ENCODE measurements around the gene SCAMP2. TPM values are rescaled to one million over a fixed set of nuclear protein-coding genes. Genes with fewer than 3 reads are reported as not detected.

SCAMP2 gene
- total and polyA plus RNA-seq, 2 of the 13 experiments (the other 11 are each of a cell fraction or from before 2014, with no cell fraction given): 34.8 to 121 TPM

DNA sequence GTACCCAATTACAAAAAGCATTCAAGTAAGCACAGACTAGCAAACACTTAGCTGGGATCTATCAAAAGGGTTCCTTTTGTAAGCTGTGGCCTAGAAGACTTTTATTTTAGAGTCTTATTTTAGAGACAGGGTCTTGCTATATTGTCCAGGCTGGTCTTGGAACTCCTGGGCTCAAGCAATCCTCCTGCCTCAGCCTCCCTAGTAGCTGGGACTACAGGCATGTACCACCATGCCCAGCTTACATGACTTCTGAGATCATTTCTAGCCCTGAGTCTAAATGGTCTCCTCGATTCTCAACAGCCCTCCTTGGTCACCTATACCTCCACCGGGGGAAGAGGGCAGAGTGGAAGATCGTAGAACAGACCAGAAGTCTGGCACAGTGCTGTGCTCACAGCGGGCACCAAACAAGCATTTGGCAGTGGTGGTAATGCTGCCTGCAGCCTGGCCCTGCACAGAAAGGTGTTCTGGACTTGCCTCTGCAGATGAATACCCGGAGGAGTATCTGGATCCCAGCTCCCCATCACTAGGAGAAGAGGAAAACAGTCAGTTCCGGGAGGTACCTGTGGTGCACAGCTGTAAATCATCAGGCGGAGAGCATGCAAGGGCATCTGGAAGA lies 31.1 kb upstream of the SCAMP2 start:
- H3K79me2 ChIP-seq (ENCODE audit: insufficient read depth, low read length): peaks cover 16% of the 10 kb centered on the region
- BruUV-seq (replicated peaks): no TSS peak
- intact Hi-C loops (cut with micrococcal nuclease; ENCODE audit: unreplicated experiment) (no loop called here), in situ Hi-C loops (cut with HindIII; ENCODE audit: extremely low pct_ligation_motif_present, low pct_unique_long_range_greater_than_20kb) (no loop called here)
- no peaks in the 10 kb centered on the region for H3K9me3 ChIP-seq (ENCODE audit: low read length)
- no peak overlapping the region for H3K4me3 ChIP-seq (replicated peaks in 1 of 3; ENCODE audit: insufficient read depth in 1 of 3, low read depth in 2 of 3, low read length in 3 of 3)
- no peaks in the 10 kb centered on the region; a peak in 1 of 5 replicates for H3K27me3 ChIP-seq (ENCODE audit: control insufficient read depth in 1 of 2, insufficient read depth in 2 of 2, low read length in 2 of 2)
- CTCF ChIA-PET (ENCODE audit: low intra/inter-chr PET ratio, low total read pairs): no interaction called here
- FAIRE-seq: no peak
- H3K4me1 ChIP-seq (ENCODE audit: insufficient read depth, low read length): peaks cover 36% of the 10 kb centered on the region
- no peak overlapping the region for H3K9ac ChIP-seq (ENCODE audit: insufficient read depth, low read depth, low read length)
- POLR2A ChIA-PET: no interaction called here
- H3K36me3 ChIP-seq (replicated peaks in 1 of 2; ENCODE audit: control insufficient read depth in 1 of 2, insufficient read depth in 2 of 2, low read length in 2 of 2): peaks cover 17 to 47% of the 10 kb centered on the region in 2 experiments
- DNase-seq (ENCODE audit: low spot score): no peak
- H3K4me2 ChIP-seq (ENCODE audit: low read depth, low read length): no peak overlapping the region
- H2AFZ ChIP-seq (ENCODE audit: low read length): no peak overlapping the region
- no peak for TF ChIP-seq TCF7L2 (IDR thresholded peaks at IDR 0.05; ENCODE audit: low read depth, low read length)
- no peak for TF ChIP-seq FOXK2 (IDR thresholded peaks at IDR 0.05)
- peak; percentile 48; the same call in 1 of the 2 replicates for TF ChIP-seq ZNF121 (CRISPR knock-in tag; IDR thresholded peaks at IDR 0.05)
- no peak for TF ChIP-seq MTA1 (CRISPR knock-in tag; IDR thresholded peaks at IDR 0.05; ENCODE audit: borderline replicate concordance)
- TF ChIP-seq ZBTB26 (CRISPR knock-in tag; IDR thresholded peaks at IDR 0.05; ENCODE audit: borderline replicate concordance): no peak
- no peak for ATAC-seq
- H4K20me1 ChIP-seq (ENCODE audit: insufficient read depth, low read length): no peaks in the 10 kb centered on the region
- no peak overlapping the region for H3K27ac ChIP-seq (ENCODE audit: extremely low read length, insufficient read depth, low read length)
- 98% methylated on average over 6 of the region's 7 CpGs for WGBS (ENCODE audit: low lambda C conversion rate)

GRCh38 chr15:74903676-74904075 lies 30.5 kb upstream of the SCAMP2 start:
- ChIA-PET CTCF (ENCODE audit: low intra/inter-chr PET ratio, low total read pairs) (no interaction called here), POLR2A (no interaction called here)
- Histone ChIP-seq H3K36me3 (replicated peaks in 1 of 2; ENCODE audit: control insufficient read depth in 1 of 2, insufficient read depth in 2 of 2, low read length in 2 of 2) (peaks cover 17 to 50% of the 10 kb centered on the region in 2 experiments), H3K9ac (ENCODE audit: insufficient read depth, low read depth, low read length) (no peak overlapping the region), H3K4me2 (ENCODE audit: low read depth, low read length) (no peak overlapping the region), H3K27me3 (ENCODE audit: control insufficient read depth in 1 of 2, insufficient read depth in 2 of 2, low read length in 2 of 2) (no peaks in the 10 kb centered on the region; a peak in 1 of 5 replicates), H3K9me3 (ENCODE audit: low read length) (no peaks in the 10 kb centered on the region), H2AFZ (ENCODE audit: low read length) (no peak overlapping the region), H4K20me1 (ENCODE audit: insufficient read depth, low read length) (no peaks in the 10 kb centered on the region), H3K27ac (ENCODE audit: extremely low read length, insufficient read depth, low read length) (no peak overlapping the region), H3K79me2 (ENCODE audit: insufficient read depth, low read length) (peaks cover 16% of the 10 kb centered on the region), H3K4me1 (ENCODE audit: insufficient read depth, low read length) (peaks cover 32% of the 10 kb centered on the region), H3K4me3 (replicated peaks in 1 of 3; ENCODE audit: insufficient read depth in 1 of 3, low read depth in 2 of 3, low read length in 3 of 3) (no peak overlapping the region)
- ATAC-seq (no peak), FAIRE-seq (no peak), DNase-seq (ENCODE audit: low spot score) (no peak)
- TF ChIP-seq SAP130 (CRISPR knock-in tag; IDR thresholded peaks at IDR 0.05; ENCODE audit: low read depth) (no peak), ZNF362 (CRISPR knock-in tag; IDR thresholded peaks at IDR 0.05; ENCODE audit: borderline replicate concordance) (no peak), ZNF782 (CRISPR knock-in tag; IDR thresholded peaks at IDR 0.05; ENCODE audit: borderline replicate concordance) (no peak), STAG1 (CRISPR knock-in tag; IDR thresholded peaks at IDR 0.05) (no peak), KDM4B (CRISPR knock-in tag; IDR thresholded peaks at IDR 0.05) (no peak), ZSCAN12 (CRISPR knock-in tag; IDR thresholded peaks at IDR 0.05) (no peak)
- intact Hi-C loops (cut with micrococcal nuclease; ENCODE audit: unreplicated experiment): no loop called here
- in situ Hi-C loops (cut with HindIII; ENCODE audit: extremely low pct_ligation_motif_present, low pct_unique_long_range_greater_than_20kb): no loop called here
- 97% methylated on average over 1 of the region's 1 CpG for WGBS (ENCODE audit: low lambda C conversion rate)
- BruUV-seq (replicated peaks): no TSS peak

Data from HepG2 (cell line).